Activated T-cell treated with anti-CD3 and anti-CD28 coated beads, Interleukin-2, amount 50 U/mL, for 24 hours (primary cell): Measurements from ENCODE around the gene EPHA4.

Experiments used
- DNase-seq: peaks from one replicate; pipeline ENCODE4 v3.0.0-alpha.2; 2020
- H3K27ac Mint-ChIP-seq: 2 replicates; pipeline ENCODE4 v1.8.0; 2020; ENCODE audit warnings: mild to moderate bottlenecking, mixed read lengths
- H3K27me3 Mint-ChIP-seq: 2 replicates; pipeline ENCODE4 v1.8.0; 2020; ENCODE audit warnings: mixed read lengths
- H3K36me3 Mint-ChIP-seq: 2 replicates; pipeline ENCODE4 v1.8.0; 2020; ENCODE audit warnings: low read depth, mixed read lengths
- H3K4me1 Mint-ChIP-seq: 2 replicates; pipeline ENCODE4 v1.8.0; 2020; ENCODE audit warnings: low read depth, mixed read lengths
- H3K4me3 Mint-ChIP-seq: 2 replicates; pipeline ENCODE4 v1.8.0; 2020; ENCODE audit warnings: mild to moderate bottlenecking, moderate library complexity, mixed read lengths
- H3K9me3 Mint-ChIP-seq: 2 replicates; pipeline ENCODE4 v1.8.0; 2020; ENCODE audit warnings: mixed read lengths

The EPHA4 gene

DNA sequence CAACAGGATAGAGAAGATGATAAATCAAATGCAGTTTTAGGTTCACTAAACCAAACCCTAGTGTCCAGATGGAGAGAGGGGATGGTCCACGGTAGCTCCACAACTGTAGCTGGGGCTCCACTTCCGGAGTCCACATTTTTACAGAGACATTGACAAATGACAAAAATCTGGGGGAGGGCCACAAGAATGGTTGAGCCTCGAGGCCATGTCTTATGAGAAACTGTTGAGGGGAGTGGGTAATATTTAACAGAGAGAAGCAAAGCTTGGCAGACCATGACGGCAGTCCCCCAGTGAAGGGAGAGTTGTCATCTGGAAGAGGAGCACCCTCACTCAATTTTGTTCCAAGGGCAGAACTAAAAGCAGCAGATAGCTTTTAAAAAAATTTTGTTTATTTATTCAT lies 17.6 kb upstream of the EPHA4 start:
- H3K9me3 Mint-ChIP-seq, result no peaks in the 10 kb centered on the region
- no peaks in the 10 kb centered on the region for H3K4me1 Mint-ChIP-seq
- no peak overlapping the region for H3K4me3 Mint-ChIP-seq
- no peaks in the 10 kb centered on the region for H3K36me3 Mint-ChIP-seq
- peaks cover 43% of the 10 kb centered on the region for H3K27me3 Mint-ChIP-seq
- H3K27ac Mint-ChIP-seq, result no peak overlapping the region
- DNase-seq, result no peak

DNA sequence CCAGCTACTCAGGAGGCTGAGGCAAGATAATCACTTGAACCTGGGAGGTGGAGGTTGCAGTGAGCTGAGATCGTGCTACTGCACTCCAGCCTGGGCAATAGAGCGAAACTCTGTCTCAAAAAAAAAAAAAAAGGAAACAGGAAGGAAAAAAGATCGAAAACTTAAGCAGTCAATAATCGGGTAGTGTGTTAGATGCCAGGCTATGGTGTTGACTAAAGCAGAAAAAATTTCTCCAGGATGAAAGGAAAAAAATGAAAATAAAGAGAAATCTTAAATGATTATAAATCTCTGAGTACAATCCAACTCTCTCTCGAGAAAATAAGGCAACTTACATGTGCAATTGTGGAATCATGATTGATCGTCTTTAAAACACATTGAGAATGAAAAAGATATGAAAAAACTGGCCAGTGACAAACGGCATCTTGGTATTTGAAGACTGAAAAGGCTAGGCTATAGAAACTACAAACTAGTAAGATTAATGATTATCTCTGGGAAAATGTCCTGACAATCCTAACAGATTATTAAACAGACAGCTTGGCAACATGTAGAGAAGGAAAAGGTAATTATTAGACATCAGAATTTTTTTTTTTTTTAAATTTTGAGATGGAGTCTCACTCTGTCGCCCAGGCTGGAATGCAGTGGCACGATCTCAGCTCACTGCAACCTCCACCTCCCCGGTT lies 16.3 kb upstream of the EPHA4 start:
- Mint-ChIP-seq H3K27ac (no peak overlapping the region), H3K9me3 (no peaks in the 10 kb centered on the region), H3K36me3 (no peaks in the 10 kb centered on the region), H3K4me1 (no peaks in the 10 kb centered on the region), H3K4me3 (no peak overlapping the region), H3K27me3 (peaks cover 51% of the 10 kb centered on the region)
- DNase-seq, result no peak

DNA sequence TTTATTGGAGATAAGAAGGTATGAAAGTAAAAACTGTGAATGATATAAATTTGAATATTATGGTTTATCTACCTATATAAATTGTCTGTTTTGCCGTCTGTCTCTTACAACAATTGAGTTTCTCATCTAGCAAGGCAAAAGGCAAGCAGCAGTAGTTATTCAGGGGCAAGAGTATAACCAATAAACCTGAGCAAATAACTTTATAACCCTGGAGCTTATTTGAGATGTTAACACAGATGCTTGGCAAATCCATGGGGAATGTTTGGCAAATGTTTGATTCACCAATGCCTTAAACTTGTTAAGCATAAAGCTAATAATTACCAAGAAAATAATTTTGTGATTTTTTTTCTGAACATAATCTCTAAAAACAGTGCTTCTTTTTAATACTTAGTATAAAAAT lies 9.9 kb upstream of the EPHA4 start:
- Mint-ChIP-seq H3K4me3 (no peak overlapping the region), H3K9me3 (no peaks in the 10 kb centered on the region), H3K27ac (no peak overlapping the region), H3K36me3 (no peaks in the 10 kb centered on the region), H3K4me1 (no peaks in the 10 kb centered on the region), H3K27me3 (peaks cover 62% of the 10 kb centered on the region)
- DNase-seq, result no peak

DNA sequence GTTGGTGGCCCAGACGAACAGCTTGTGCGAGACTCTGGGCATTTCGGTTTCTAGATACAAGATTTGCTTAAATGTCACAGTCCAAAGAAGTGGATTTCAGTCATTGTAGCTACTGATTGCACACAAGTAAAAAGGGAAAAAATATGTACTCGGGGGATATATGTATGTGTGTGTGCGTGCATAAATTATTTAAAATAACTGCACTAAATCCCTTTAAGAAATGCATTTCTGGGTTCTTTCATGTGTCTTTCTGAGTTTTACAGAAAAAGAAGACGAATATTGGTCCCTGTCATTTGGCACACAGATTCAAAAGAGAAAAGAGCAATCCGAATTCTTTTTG lies 2.1 kb upstream of the EPHA4 start:
- peak overlapping the region; percentile 88 for H3K4me3 Mint-ChIP-seq
- H3K4me1 Mint-ChIP-seq, result peaks cover 38% of the 10 kb centered on the region
- peaks cover 6% of the 10 kb centered on the region for H3K36me3 Mint-ChIP-seq
- H3K27me3 Mint-ChIP-seq, result peaks cover 71% of the 10 kb centered on the region
- no peak for DNase-seq
- H3K27ac Mint-ChIP-seq, result no peak overlapping the region
- H3K9me3 Mint-ChIP-seq, result no peaks in the 10 kb centered on the region

DNA sequence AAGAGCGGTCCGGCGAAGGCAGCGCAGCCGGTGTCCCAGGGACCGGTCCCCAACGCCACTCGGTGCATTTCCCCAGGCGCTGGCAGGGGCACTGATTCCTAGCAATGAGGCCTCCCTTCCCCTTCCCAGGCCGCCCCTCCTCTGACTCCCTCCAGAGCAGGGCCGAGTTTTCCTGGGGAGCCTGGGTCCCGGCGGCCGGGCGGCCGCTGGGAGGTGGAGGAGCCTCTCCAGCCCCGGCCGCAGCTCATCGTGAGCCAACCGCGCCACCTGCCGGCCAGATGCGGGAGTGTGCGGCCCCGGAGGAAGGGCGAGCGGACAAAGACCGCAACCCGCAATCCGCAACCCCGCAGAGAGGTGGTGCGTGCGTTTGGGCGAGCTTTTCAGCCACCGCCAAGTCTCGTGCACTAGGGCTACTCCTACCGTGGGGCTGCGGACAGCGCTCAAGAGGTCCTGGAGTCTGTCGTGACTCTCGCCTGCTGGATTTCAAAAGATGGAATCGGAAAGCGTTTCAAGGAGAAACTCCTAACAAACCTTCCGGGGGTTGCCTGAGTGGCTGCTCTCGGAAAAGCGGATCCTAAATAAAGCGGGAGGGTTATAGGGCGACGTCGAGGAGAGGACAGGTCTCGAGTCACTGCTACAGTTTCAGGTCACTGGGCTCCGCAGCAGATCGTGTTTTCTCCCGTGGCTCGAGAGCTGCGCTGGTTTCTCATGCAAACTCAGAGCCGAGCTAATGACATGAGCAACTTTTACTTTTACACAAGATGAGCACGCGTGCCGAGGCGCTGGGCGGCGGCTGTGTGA lies 1.5 kb upstream of the EPHA4 start:
- peaks cover 73% of the 10 kb centered on the region for H3K27me3 Mint-ChIP-seq

DNA sequence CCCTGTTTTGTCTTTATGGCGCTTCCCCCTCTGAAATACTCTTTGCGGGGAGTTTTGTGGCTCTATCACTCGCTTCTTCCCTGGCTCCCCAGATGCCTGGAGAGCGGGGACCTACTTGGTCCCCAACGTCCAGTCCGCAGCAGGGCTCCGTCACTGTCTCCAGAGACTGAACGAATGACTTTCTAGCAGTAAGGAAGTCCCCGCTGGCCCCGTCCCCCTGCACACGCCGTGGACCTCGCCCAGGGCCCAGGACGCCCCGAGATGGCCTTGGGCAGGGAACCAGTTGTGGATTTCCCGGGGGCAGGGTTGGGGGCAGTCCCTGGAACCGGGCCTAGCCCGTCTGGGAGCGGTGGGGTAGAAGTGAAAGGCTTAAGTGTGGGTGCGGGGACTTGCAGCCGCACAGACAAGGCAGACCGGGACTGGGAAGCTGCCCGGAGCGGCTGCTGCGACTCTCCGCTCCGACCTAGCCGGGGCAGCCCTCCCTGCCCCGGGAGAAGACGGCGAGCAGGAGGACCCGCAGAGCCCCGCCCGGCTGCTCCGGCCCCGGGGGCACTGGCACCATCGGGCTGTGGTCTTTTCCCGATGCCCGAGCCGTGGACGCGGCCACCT lies 821 bp upstream of the EPHA4 start:
- peak overlapping the region; percentile 88 for H3K4me3 Mint-ChIP-seq
- H3K27me3 Mint-ChIP-seq, result peaks cover 72% of the 10 kb centered on the region
- H3K4me1 Mint-ChIP-seq, result peaks cover 46% of the 10 kb centered on the region
- peak overlapping the region; percentile 56 for H3K27ac Mint-ChIP-seq
- no peaks in the 10 kb centered on the region for H3K9me3 Mint-ChIP-seq
- DNase-seq, result no peak
- H3K36me3 Mint-ChIP-seq, result peaks cover 6% of the 10 kb centered on the region

More for the DNA sequence above, 1.5 kb upstream of the EPHA4 start:
- Mint-ChIP-seq H3K9me3 (no peaks in the 10 kb centered on the region), H3K27ac (peak overlapping the region; percentile 70), H3K4me1 (peaks cover 43% of the 10 kb centered on the region), H3K4me3 (peak overlapping the region; percentile 88), H3K36me3 (peaks cover 6% of the 10 kb centered on the region)
- DNase-seq, result peak; percentile 90

DNA sequence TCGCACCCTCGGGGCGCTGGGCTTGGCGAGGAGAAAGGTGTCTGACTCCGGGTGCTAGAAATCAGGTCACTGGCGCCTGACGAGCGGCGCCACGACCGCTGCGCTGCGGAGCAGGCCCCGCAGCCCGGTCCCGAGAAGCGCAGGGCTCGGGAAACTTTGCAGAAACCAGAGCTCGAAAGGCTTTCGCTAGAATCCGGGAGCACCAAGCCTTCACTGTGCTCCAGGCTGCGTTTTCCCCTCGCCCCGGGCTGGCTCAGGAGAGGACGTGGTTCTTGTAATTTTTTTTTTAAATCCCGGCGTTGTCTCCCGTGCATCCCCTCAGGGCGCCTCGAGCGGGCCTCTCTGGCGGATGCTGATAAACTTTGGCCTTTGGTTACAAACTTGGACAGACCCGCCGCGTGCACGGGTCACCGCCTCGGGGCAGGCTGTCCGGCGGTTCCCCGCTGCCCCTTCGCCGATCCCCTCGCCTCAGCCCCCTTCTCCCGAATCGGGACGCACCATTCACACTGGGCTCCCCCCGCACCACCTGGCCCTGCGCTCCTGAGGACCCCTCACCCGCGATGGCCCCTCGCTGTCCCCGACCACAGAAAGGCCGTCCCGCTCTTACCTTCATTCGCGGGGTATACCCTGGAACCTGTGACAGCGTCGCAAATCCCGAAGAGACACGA lies 419 bp downstream of the EPHA4 start:
- H3K27me3 Mint-ChIP-seq, result peaks cover 64% of the 10 kb centered on the region

DNA sequence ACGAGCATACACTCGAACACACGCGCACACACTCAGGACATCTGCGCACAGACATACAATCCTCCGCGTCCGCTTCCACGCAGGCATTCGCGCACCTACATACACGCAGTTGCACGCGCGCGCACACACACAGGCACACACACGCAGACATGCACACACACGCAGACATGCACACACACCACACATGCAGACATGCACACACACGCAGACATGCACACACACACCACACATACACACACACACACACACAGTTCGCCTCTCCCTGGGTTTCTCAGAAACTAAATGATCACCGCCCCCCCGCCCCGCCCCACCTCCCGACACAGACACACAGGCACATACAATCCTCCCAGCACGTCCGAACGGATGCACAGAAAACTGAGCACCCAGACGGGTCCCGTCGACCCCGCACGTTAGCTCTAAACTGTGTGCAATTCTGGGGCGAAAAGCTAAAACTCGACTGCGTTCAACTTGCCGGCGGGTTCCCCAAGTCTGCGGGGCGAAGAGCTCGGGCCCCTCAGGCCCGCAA lies 1.0 kb downstream of the EPHA4 start:
- Mint-ChIP-seq H3K4me3 (peak overlapping the region; percentile 88), H3K9me3 (no peaks in the 10 kb centered on the region), H3K27me3 (peaks cover 60% of the 10 kb centered on the region), H3K4me1 (peaks cover 57% of the 10 kb centered on the region), H3K27ac (no peak overlapping the region), H3K36me3 (peaks cover 6% of the 10 kb centered on the region)
- DNase-seq, result no peak

More for the DNA sequence above, 419 bp downstream of the EPHA4 start:
- peak overlapping the region; percentile 72 for H3K27ac Mint-ChIP-seq
- peaks cover 6% of the 10 kb centered on the region for H3K36me3 Mint-ChIP-seq
- peaks cover 55% of the 10 kb centered on the region for H3K4me1 Mint-ChIP-seq
- DNase-seq, result peak; percentile 68
- H3K4me3 Mint-ChIP-seq, result peak overlapping the region; percentile 88
- no peaks in the 10 kb centered on the region for H3K9me3 Mint-ChIP-seq

DNA sequence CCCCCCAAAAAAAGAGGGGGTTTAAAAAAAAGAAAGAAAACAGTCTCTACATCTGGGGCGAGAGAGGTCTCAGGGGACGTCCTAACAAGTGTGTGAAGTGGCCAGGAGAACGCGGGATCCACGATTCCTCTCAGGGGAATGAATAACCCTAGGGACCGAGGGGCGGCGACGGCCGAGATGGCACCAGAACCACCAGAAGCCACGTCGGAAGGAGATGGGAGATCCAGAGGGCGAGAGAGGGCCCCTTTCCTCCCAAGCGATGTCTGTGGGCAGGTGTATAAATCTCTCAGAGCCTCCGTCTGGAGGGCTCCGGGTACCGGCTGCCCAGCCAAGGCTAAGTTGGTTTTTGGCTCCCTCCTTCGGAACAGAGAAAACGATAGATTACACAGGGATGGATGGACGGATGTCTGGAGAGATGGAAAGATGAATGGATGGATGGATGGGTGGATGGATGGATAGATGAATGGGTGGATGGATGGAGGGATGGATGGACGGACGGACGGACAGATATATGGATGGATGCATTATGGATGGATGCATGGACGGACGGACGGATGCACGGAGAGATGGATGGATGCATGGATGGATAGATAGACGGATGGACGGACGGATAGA lies 1.7 kb downstream of the EPHA4 start:
- Mint-ChIP-seq H3K36me3 (peaks cover 6% of the 10 kb centered on the region), H3K27ac (no peak overlapping the region), H3K4me3 (peak overlapping the region; percentile 88), H3K27me3 (peaks cover 58% of the 10 kb centered on the region), H3K4me1 (peaks cover 64% of the 10 kb centered on the region), H3K9me3 (no peaks in the 10 kb centered on the region)
- peak; percentile 41 for DNase-seq

DNA sequence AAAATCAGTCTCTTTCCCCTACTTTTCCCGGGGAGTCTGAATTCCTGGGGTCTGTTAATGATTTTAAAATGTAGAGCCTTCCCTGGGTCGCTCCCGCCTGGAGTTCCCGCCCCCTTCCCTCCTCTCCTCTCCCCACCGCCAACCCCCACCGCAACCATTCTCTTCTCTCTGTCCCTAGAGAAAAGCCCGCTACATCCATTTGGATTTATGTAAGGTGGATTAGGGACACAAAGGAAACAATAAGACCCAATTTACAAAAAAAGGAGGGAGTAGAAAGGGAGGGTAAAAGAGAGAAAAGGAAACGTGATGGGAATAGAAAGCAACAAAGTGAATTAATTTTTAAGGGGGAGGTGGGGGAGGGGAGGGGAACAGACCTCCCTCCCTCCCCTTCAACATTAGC lies 2.2 kb downstream of the EPHA4 start:
- Mint-ChIP-seq H3K4me3 (peak overlapping the region; percentile 88), H3K4me1 (peaks cover 66% of the 10 kb centered on the region), H3K36me3 (peaks cover 6% of the 10 kb centered on the region), H3K27me3 (peaks cover 54% of the 10 kb centered on the region), H3K27ac (no peak overlapping the region), H3K9me3 (no peaks in the 10 kb centered on the region)
- DNase-seq, result no peak

DNA sequence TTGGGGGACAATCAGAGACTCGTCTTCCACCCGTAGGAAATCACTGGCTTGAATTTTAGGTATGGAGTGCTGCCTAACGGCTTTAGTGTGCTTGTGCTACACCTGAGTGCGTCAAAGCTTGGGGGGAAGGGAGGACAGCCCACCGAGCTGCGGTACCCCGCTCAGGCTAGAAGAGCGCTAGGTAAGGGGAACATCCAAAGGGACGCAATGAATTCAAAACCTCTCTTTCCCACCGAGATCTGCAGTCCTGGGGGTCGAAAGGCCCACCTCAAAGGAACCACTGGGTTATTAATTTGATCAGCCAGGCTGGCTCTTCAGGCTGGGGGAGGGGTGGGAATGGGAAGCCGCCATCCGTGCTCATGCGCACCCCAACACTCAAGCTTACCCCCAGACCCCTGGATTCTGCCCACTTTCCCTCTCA lies 2.7 kb downstream of the EPHA4 start:
- H3K36me3 Mint-ChIP-seq, result peaks cover 7% of the 10 kb centered on the region
- H3K27me3 Mint-ChIP-seq, result peaks cover 50% of the 10 kb centered on the region
- no peak overlapping the region for H3K27ac Mint-ChIP-seq
- no peak overlapping the region for H3K4me3 Mint-ChIP-seq
- no peaks in the 10 kb centered on the region for H3K9me3 Mint-ChIP-seq
- peaks cover 68% of the 10 kb centered on the region for H3K4me1 Mint-ChIP-seq
- no peak for DNase-seq

DNA sequence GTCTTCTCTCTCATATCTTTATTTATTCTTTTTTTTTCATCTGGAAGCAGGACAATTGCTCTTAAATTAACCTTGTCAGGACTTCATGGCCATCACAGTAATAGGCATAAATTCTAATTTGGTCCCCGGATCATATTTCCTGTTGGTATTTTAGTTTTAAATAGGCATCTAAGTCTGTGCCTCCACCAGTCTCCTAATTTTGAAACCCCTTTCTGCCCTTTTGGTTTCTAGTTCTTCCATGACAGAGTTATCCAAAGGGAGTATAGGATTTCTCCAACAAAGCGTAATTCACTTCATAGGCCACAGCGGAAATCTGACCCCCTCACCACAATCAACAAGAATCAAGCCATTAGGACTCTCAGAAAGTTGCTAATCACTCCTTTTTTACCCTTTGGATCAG lies 3.8 kb downstream of the EPHA4 start:
- Mint-ChIP-seq H3K4me3 (no peak overlapping the region), H3K27ac (no peak overlapping the region), H3K36me3 (peaks cover 16% of the 10 kb centered on the region), H3K27me3 (peaks cover 45% of the 10 kb centered on the region), H3K9me3 (no peaks in the 10 kb centered on the region), H3K4me1 (peaks cover 63% of the 10 kb centered on the region)
- DNase-seq, result no peak

DNA sequence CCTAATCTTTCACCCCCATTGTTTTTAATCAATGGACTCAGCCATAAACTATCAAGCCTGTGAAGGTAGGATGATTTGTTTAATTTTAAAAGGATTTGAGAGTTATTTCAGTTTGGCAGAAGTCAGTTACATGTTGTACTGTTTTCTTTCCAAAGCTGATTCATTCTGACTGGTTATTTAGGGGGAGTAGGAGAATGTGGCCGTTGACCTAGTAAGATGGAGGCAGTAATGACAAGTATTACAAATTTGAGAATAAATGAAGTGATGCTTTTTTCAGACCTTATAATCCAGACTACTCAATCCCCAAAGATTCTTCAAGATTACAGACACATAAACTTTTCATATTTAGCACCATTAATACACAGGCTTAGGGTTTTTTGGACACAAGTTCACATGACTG lies 4.3 kb downstream of the EPHA4 start:
- H3K27me3 Mint-ChIP-seq, result peaks cover 45% of the 10 kb centered on the region
- no peak for DNase-seq
- H3K4me3 Mint-ChIP-seq, result no peak overlapping the region
- H3K36me3 Mint-ChIP-seq, result peaks cover 19% of the 10 kb centered on the region
- H3K9me3 Mint-ChIP-seq, result no peaks in the 10 kb centered on the region
- H3K4me1 Mint-ChIP-seq, result peaks cover 66% of the 10 kb centered on the region
- H3K27ac Mint-ChIP-seq, result no peak overlapping the region

DNA sequence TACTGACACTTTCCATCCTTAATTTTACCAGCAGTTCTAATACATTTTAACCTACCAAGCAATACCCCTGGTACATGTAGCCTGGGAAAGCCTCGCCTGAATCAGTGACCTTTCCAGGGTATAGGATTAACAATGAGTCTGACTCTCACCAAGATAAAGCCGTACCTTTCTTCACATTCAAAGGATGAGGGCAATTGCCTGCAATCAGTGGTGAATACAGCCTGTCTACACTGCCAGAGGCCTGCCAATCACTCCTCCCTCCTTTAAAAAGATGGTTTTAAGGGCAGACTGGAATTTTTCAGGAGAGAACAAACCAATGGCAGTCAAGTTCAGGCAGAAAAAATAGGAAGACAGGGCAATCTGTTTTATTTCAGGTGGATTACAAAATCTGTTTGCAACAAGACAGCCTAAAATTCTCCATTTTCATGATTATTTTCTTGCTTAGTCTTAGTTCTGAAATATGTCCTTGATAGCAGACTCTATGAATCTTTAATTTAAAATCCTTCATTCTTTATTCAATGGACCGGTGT lies 4.8 kb downstream of the EPHA4 start:
- no peak for DNase-seq
- Mint-ChIP-seq H3K27ac (no peak overlapping the region), H3K36me3 (peaks cover 19% of the 10 kb centered on the region), H3K27me3 (peaks cover 42% of the 10 kb centered on the region), H3K4me3 (no peak overlapping the region), H3K9me3 (no peaks in the 10 kb centered on the region), H3K4me1 (peaks cover 67% of the 10 kb centered on the region)
